ENCODE measurements around the gene DTD1.

- TF ChIP-seq CTCF (IDR thresholded peaks at IDR 0.05) (no peak), POLR2A (IDR thresholded peaks at IDR 0.05) (no peak)
Measured at GRCh38 chr20:18750735-18751134, 162.9 kb downstream of the DTD1 start.
